Activated CD8-positive, alpha-beta memory T cell treated with anti-CD3 and anti-CD28 coated beads, Interleukin-2, amount 10 ng/mL, durations not matched to agents 7 days and 5 days (primary cell): ENCODE data around the gene STRN3. TPM values are rescaled to one million over a fixed set of nuclear protein-coding genes. Genes with fewer than 3 reads are reported as not detected.
"Not testable (repeated sequence)": the region's sequence is repeated elsewhere in the genome, so short reads cannot be mapped to it uniquely, and the experiment has no call there.

Experiments
- ATAC-seq: fragments of 150-1000 bp; cut with Tn5 transposase; one replicate; pipeline ENCODE4 v1.10.0; 2021; ENCODE audit warnings: moderate library complexity
- CTCF ChIA-PET: fragments of 350-600 bp; sonication (Branson Sonifier 250); formaldehyde crosslinking; loops from one replicate; lab custom pipeline; 2021; ENCODE audit warnings: antibody characterized with exemption; lab: Charles Lee
- DNase-seq: peaks from one replicate; pipeline ENCODE4 v3.0.0-alpha.2; 2020
- H3K27ac Mint-ChIP-seq: one replicate; pipeline ENCODE4 v1.8.0; 2021; ENCODE audit warnings: mild to moderate bottlenecking, mixed read lengths
- H3K27me3 Mint-ChIP-seq: one replicate; pipeline ENCODE4 v1.8.0; 2021; ENCODE audit warnings: mixed read lengths
- H3K36me3 Mint-ChIP-seq: one replicate; pipeline ENCODE4 v1.8.0; 2021; ENCODE audit warnings: mild to moderate bottlenecking, mixed read lengths
- H3K4me1 Mint-ChIP-seq: one replicate; pipeline ENCODE4 v1.8.0; 2021; ENCODE audit warnings: mixed read lengths
- H3K4me3 Mint-ChIP-seq: one replicate; pipeline ENCODE4 v1.8.0; 2021; ENCODE audit warnings: mild to moderate bottlenecking, moderate library complexity, mixed read lengths
- H3K9me3 Mint-ChIP-seq: one replicate; pipeline ENCODE4 v1.8.0; 2022; ENCODE audit warnings: low read depth, mixed read lengths
- total RNA-seq, 2 experiments: library from RNA; stranded (reverse); gene quantifications; one replicate each; pipeline ENCODE4 v1.2.3, GENCODE V29; 2021

Gene STRN3
- total RNA-seq, 2 experiments from 2014 or later, result 21.2 to 24.2 TPM

- Mint-ChIP-seq H3K27me3 (no peaks in the 10 kb centered on the region), H3K4me3 (no peak overlapping the region), H3K36me3 (peaks cover 38% of the 10 kb centered on the region), H3K9me3 (peaks cover 9% of the 10 kb centered on the region), H3K4me1 (peaks cover 11% of the 10 kb centered on the region), H3K27ac (no peak overlapping the region)
- CTCF ChIA-PET, result interaction anchor here (0.7 kb wide), 1 partner anchor 12 kb away, joined by 3 read pairs; no protein-coding TSS in a partner anchor
- ATAC-seq (no peak), DNase-seq (no peak)
Observed at GRCh38 chr14:30966415-30967363, 59.5 kb downstream of the STRN3 start.

DNA sequence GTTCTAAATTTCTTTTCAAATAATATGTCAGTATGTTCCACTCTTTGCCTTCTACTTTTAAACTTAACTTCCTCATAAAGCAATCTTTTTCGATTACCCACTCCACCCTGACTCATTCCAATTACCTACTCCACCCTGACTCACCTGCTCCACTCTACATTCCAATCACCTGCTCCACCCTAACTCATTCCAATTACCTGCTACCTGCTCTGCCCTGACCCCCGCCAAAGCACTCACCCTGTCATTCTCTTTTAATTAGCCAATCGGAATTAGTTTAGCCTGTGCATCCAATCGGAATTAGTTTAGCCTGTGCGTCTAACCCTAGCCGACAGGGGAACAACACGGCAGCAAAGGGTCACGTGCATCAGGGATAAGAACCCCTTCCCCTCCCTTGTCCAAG lies 60.3 kb downstream of the STRN3 start:
- CTCF ChIA-PET, H3K9me3 Mint-ChIP-seq, H3K27ac Mint-ChIP-seq, ATAC-seq, H3K27me3 Mint-ChIP-seq, H3K4me3 Mint-ChIP-seq, DNase-seq: not testable (repeated sequence)
- H3K36me3 Mint-ChIP-seq, result peaks cover 38% of the 10 kb centered on the region
- peaks cover 11% of the 10 kb centered on the region for H3K4me1 Mint-ChIP-seq

DNA sequence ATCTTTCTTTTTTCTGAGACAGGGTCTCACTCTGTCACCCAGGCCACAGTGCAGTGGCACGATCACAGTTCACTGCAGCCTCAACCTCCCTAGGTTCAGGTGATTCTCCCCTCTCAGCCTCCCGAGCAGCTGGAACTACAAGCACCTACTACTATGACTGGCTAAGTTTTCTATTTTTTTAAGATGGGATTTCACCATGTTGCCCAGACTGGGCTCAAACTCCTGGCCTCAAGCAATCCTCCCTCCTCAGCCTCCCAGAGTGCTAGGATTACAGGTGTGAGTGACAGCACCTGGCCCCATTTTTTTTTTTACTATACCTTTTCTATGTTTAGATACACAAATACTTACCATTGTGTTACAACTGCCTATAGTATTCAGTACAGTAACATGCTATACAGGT lies 63.6 kb downstream of the STRN3 start:
- H3K4me1 Mint-ChIP-seq, DNase-seq, ATAC-seq, H3K4me3 Mint-ChIP-seq, H3K27me3 Mint-ChIP-seq, H3K9me3 Mint-ChIP-seq, H3K27ac Mint-ChIP-seq: not testable (repeated sequence)
- CTCF ChIA-PET, result interaction anchor here (0.7 kb wide), 1 partner anchor 1988 kb away, joined by 3 read pairs; no protein-coding TSS in a partner anchor
- peaks cover 44% of the 10 kb centered on the region for H3K36me3 Mint-ChIP-seq

GRCh38 chr14:30961330-30961729 lies 64.8 kb downstream of the STRN3 start:
- Mint-ChIP-seq H3K4me1 (peaks cover 7% of the 10 kb centered on the region), H3K4me3 (no peak overlapping the region), H3K36me3 (peaks cover 37% of the 10 kb centered on the region), H3K27ac (no peak overlapping the region), H3K9me3 (peaks cover 6% of the 10 kb centered on the region), H3K27me3 (no peaks in the 10 kb centered on the region)
- DNase-seq, result no peak
- CTCF ChIA-PET, result no interaction called here
- no peak for ATAC-seq

- no peaks in the 10 kb centered on the region for H3K27me3 Mint-ChIP-seq
- DNase-seq (no peak), ATAC-seq (no peak)
- CTCF ChIA-PET, result no interaction called here
- H3K36me3 Mint-ChIP-seq, result peaks cover 31% of the 10 kb centered on the region
- H3K4me3 Mint-ChIP-seq, result no peak overlapping the region
- no peaks in the 10 kb centered on the region for H3K9me3 Mint-ChIP-seq
- no peak overlapping the region for H3K27ac Mint-ChIP-seq
- H3K4me1 Mint-ChIP-seq, result peaks cover 7% of the 10 kb centered on the region
Observed at GRCh38 chr14:30960216-30960615, 66.0 kb downstream of the STRN3 start.

GRCh38 chr14:30958555-30959407 lies 67.4 kb downstream of the STRN3 start:
- Mint-ChIP-seq H3K27me3 (no peaks in the 10 kb centered on the region), H3K9me3 (no peaks in the 10 kb centered on the region), H3K4me3 (no peak overlapping the region), H3K36me3 (peaks cover 21% of the 10 kb centered on the region), H3K4me1 (peaks cover 7% of the 10 kb centered on the region), H3K27ac (no peak overlapping the region)
- no peak for ATAC-seq
- DNase-seq, result no peak
- CTCF ChIA-PET, result no interaction called here

- Mint-ChIP-seq H3K36me3 (peaks cover 17% of the 10 kb centered on the region), H3K27me3 (no peaks in the 10 kb centered on the region), H3K9me3 (no peaks in the 10 kb centered on the region), H3K4me3 (no peak overlapping the region), H3K27ac (no peak overlapping the region), H3K4me1 (peaks cover 7% of the 10 kb centered on the region)
- ATAC-seq, result no peak
- CTCF ChIA-PET, result no interaction called here
- DNase-seq, result no peak
Observed at GRCh38 chr14:30957813-30958370, 68.3 kb downstream of the STRN3 start.

GRCh38 chr14:30949651-30950050 lies 76.5 kb downstream of the STRN3 start:
- Mint-ChIP-seq H3K27ac (no peak overlapping the region), H3K27me3 (no peaks in the 10 kb centered on the region), H3K36me3 (peaks cover 32% of the 10 kb centered on the region), H3K4me3 (no peak overlapping the region), H3K9me3 (no peaks in the 10 kb centered on the region), H3K4me1 (no peaks in the 10 kb centered on the region)
- CTCF ChIA-PET, result no interaction called here
- DNase-seq (no peak), ATAC-seq (no peak)

GRCh38 chr14:30943694-30944093 lies 82.5 kb downstream of the STRN3 start:
- CTCF ChIA-PET, result no interaction called here

DNA sequence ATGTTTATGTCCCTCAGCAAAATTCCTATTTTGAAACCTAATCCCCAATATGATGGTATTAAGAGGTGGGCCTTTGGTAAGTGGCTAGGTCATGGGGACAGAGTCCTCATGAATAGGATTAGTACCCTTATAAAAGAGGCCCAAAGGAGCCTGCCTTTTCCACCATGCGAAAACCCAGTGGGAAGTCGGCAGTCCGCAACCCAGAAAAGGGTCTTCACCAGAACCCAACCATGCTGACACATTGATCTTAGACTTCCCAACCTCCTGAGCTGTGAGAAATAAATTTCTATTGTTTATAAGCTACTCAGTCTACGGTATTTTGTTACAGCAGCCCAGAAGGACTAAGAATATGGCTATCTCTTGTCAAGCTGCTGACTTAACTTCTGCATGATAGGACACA lies 85.3 kb downstream of the STRN3 start:
- H3K4me3 Mint-ChIP-seq, result no peak overlapping the region
- ATAC-seq (no peak), DNase-seq (no peak)
- peaks cover 18% of the 10 kb centered on the region for H3K36me3 Mint-ChIP-seq
- CTCF ChIA-PET, result interaction anchor here (1.4 kb wide), 1 partner anchor 41 kb away, joined by 3 read pairs; no protein-coding TSS in a partner anchor
- H3K4me1 Mint-ChIP-seq, result peaks cover 3% of the 10 kb centered on the region
- H3K9me3 Mint-ChIP-seq, result no peaks in the 10 kb centered on the region
- no peaks in the 10 kb centered on the region for H3K27me3 Mint-ChIP-seq
- no peak overlapping the region for H3K27ac Mint-ChIP-seq

More at GRCh38 chr14:30943694-30944093, 82.5 kb downstream of the STRN3 start:
- Mint-ChIP-seq H3K27me3 (no peaks in the 10 kb centered on the region), H3K36me3 (peaks cover 28% of the 10 kb centered on the region), H3K9me3 (no peaks in the 10 kb centered on the region), H3K4me1 (peaks cover 3% of the 10 kb centered on the region), H3K27ac (no peak overlapping the region), H3K4me3 (no peak overlapping the region)
- ATAC-seq (no peak), DNase-seq (no peak)

- Mint-ChIP-seq H3K4me3 (no peak overlapping the region), H3K36me3 (peaks cover 14% of the 10 kb centered on the region), H3K27me3 (no peaks in the 10 kb centered on the region), H3K4me1 (peaks cover 2% of the 10 kb centered on the region), H3K27ac (no peak overlapping the region), H3K9me3 (no peaks in the 10 kb centered on the region)
- ATAC-seq (no peak), DNase-seq (no peak)
- CTCF ChIA-PET, result no interaction called here
Observed at GRCh38 chr14:30938617-30939016, 87.6 kb downstream of the STRN3 start.

DNA sequence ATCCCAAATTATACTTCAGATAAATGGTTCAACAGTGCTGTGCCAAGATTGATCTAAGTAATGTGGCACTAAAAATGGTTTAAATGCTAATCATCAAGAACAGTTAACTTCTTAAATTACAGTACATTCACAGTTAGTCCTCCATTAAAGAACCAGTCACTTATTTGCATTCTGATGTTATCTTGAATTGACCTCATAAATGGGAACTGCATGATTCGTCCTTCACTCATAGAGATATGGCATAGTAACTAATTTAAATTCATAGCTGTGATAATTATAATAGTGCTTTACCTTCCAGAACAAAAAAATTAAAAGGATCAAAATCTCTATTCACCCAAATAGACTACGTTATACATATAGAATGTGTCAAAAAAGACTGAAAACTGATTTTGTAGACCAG lies 90.7 kb downstream of the STRN3 start:
- ATAC-seq, result no peak
- H3K4me1 Mint-ChIP-seq, result no peaks in the 10 kb centered on the region
- H3K4me3 Mint-ChIP-seq, result no peak overlapping the region
- no peaks in the 10 kb centered on the region for H3K9me3 Mint-ChIP-seq
- no peaks in the 10 kb centered on the region for H3K27me3 Mint-ChIP-seq
- CTCF ChIA-PET, result no interaction called here
- DNase-seq, result no peak
- no peak overlapping the region for H3K27ac Mint-ChIP-seq
- H3K36me3 Mint-ChIP-seq, result peaks cover 11% of the 10 kb centered on the region

DNA sequence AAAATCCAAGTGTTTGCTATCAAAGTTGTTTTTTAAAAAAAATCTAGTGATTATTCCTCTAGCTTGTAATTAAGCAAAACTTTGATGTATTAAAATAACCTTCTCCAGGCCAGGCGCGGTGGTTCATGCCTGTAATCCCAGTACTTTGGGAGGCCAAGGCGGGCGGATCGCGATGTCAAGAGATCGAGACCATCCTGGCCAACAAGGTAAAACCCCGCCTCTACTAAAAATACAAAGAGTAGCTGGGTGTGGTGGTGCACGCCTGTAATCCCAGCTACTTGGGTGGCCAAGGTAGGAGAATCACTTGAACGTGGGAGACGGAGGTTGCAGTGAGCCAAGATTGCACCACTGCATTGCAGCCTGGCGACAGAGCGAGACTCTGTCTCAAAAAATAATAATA lies 92.2 kb downstream of the STRN3 start:
- CTCF ChIA-PET, result interaction anchor here (1.1 to 2.3 kb wide), 3 partner anchors 10 to 92 kb away, joined by 3 to 5 read pairs (median 3); partner anchors contain the start of gene STRN3
- not testable (repeated sequence) for H3K36me3 Mint-ChIP-seq

More for the DNA sequence above, 92.2 kb downstream of the STRN3 start:
- H3K27me3 Mint-ChIP-seq, H3K4me1 Mint-ChIP-seq, H3K27ac Mint-ChIP-seq, DNase-seq, H3K4me3 Mint-ChIP-seq, ATAC-seq, H3K9me3 Mint-ChIP-seq: not testable (repeated sequence)
